NCI-H748 treated with DMSO at 0.1 percent for 48 hours (cell line): ENCODE data around the gene NTM.

Source experiments
- DNase-seq: peaks from one replicate; lab custom pipeline; 2025; lab: John Stamatoyannopoulos, UW

NTM gene

GRCh38 chr11:131894615-131895544 is 524.5 kb downstream of the NTM start:
- DNase-seq: no peak

DNA sequence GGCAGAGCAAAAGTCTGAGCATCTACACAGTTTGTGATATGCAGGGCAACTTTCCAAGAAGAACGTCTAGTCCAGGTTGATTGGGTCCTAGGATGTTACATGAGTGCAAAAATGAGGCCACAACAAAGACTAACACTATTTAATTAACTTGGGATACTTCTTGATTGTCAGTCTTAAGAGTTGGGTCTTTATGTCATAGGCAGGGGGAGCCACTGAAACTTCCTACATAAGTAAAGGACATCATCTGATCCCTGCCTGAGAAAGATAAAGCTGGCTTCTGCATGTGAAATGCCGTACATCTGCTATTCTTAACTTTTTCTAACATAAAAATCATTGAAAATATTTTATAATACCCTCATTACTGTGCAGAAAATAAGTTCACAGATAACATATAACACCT is 525.5 kb downstream of the NTM start:
- no peak for DNase-seq

DNA sequence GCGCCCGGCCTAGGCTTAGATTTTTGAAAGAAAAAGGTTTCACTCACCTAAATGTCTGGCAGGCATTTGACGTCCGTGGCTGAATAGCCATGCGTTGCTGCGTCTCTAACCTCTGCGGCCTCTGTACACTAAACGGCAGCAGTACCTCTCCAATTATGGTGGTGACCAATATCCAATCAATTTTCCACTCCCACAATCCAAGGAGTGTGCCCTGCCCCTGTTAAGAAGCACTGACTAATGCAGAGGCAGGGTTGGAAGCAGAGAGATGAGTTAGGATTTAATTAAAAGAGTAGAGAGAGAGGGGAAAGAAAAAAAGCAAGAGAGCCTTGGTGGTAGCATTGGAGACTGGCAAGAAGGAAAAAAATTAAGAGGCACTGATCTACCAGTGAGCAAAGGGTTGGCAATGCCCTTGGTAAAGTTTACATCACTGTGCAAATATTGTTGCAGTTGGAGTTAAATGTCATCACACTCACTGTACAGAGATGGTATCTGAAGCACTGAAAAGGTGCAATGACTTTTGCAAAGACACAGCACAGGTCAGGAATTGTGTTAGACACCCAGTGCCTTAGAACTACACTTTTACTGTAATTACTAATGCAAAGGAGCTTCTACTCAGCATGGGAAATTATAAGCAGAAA is 526.7 kb downstream of the NTM start:
- DNase-seq: no peak

- DNase-seq: no peak
Observed at GRCh38 chr11:131897956-131898355, 527.5 kb downstream of the NTM start.

DNA sequence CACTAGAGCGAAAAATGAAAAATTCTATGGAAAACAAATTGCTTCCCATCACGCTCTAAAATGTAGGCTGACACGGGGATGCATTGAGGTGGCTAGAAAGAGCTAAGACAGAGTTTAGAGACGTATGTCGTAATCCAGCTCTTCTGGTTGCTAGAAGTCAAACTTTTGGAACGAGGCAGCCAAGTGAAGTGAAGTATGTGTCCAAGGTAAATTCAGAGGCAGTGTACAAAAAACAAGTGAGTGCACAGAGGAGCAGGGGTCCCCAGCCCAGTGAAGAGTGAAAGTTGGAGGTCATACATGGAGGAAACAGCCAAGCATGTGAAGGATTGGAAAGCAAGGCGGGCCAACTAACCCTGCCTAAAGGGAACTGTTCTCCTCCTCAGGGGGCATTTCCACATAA is 528.5 kb downstream of the NTM start:
- no peak for DNase-seq

DNA sequence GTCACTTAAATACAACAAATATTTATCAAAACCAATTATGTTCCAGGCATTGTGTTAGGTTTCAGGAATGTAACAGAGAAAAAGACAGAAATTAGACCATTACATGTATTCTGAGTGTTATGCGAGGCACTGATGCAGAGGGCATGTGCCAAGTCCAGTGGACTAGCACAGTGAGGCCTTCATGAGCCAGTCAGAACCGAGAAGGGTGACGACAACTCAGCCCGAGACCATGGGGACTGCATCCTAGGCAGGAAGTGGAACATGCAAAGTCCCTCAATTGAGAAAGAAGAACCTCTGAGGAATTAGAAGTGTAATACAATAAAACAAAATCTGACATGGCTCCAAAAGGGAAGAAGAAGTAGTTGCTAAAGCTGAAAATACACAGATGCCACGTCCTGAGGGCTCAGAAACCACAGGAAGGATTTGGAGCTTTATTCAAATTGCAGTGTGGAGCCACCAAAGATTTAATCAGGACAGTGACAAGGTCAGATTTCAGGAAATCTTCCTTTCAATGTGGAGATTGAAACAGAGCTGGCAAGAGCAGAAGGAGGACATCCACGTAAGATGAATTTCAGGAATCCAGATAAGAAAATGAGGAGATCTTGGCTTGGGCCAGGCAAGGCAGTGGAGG is 529.6 kb downstream of the NTM start:
- DNase-seq: no peak

DNA sequence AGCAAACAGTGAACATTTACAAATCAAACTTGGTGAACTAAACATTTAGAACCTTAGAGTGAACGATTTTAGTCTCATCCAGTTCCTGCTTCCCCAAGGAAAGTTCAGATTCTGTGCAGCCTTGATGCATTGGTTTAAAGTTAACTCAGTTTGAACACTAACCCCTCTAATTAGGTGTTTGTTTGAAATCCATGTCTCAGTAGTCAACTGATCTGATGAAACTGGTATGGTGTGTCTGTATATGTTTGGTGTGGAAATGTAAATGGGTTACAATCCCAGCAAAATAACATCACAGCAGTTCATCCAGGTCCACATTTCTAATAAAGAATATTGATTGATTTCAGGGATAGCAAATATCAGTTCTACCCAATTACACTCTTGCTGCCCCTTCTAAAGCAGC is 532.0 kb downstream of the NTM start:
- DNase-seq: no peak

DNA sequence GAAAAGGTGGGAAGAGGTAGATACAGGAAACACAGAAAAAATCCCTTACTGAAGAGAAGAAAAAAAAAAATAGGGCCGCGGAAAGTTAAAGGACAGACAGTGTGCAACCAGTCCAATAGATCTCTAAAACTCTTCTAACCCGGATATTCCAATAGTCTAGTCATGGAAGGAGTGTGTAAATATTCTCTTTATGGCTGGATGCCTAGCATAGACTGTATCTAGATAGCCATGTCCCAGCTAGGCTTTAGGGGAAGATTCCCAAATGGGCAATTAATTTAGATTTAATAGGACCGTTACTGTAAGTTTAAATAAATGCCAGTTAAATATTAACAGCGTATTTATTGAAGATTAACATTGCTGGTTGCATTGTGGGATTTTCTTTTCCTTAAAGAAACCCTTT is 532.7 kb downstream of the NTM start:
- DNase-seq: no peak

GRCh38 chr11:131904756-131905155 is 534.3 kb downstream of the NTM start:
- DNase-seq: no peak

DNA sequence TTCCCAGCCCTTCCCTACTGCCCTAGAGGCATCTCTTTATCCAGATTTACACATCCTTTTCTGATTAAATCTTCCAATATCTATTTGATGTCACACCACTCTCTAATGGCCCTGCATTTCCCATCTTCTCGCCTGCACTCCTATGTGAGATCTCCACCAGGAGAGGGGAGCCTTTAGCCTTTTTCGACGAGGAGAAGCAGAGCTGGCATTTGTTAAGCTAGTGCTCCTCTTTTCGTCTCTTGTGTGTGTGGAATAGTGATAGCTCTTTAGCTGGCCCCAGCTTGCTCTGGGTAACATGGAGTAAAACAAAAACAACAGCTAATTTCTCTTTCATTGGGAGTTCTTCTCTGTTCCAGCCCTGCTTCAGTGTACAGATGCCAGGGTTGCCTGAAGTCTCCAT is 536.5 kb downstream of the NTM start:
- DNase-seq: no peak

GRCh38 chr11:131907371-131907770 is 537.0 kb downstream of the NTM start:
- DNase-seq: no peak

GRCh38 chr11:131908316-131908715 is 537.9 kb downstream of the NTM start:
- no peak for DNase-seq

DNA sequence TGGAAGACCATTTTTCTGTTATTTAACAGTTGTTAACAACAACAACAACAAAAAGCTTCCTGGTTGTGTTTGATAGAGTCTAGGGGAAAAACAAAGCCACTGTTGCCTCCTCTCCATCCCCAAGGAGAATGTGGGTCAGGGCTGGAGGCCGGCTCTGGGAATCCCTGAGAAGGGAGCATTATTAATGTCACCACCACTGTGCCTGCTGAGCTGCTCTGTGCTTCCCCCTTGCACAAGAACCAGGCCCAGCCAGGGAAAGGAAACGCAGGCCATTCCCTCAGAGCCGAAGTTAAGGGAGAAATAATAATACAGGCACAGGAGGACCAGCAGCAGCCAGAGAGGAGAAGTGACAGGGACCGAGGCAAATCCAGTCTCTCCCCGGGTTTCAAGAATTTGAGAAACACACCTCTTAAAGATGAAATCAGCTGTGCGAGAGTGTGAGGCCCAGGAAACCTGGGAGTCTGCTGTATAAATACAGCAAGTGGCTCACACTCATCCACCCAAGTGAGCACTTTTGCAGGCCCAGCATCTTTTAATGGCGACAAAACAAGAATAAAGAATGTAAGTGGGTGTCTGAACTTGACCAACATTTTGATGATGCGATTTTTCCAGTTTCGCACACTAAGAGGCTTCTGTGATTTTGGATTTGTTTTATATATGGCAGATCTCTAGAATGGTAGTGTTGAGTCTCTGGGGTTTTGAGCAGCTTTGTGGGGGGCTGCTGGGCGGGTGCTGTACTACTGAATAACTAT is 539.2 kb downstream of the NTM start:
- DNase-seq: no peak

GRCh38 chr11:131910178-131910522 is 539.7 kb downstream of the NTM start:
- DNase-seq: no peak

GRCh38 chr11:131910523-131911387 is 540.3 kb downstream of the NTM start:
- DNase-seq: no peak

DNA sequence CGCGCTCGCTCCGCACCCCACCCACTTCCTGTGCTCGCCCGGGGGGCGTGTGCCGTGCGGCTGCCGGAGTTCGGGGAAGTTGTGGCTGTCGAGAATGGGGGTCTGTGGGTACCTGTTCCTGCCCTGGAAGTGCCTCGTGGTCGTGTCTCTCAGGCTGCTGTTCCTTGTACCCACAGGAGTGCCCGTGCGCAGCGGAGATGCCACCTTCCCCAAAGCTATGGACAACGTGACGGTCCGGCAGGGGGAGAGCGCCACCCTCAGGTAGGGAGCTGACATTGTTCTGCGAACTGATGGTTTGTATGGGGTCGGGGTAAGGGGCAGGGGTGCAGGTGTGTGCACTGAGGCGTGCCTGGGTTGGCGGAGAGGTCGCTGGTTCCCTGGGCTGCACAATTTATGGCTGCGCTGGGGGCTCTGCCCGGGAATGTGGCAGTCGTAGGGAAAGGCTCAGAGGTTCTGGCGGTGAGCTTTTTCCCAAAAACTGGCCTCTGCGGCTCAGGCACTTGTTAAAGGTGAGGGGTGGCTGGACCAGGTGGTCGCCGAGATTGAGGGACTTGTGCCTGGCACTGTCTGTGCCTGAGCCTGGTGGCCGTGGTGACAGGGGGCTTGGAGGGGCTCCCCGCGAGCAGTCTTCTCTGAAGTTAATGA is 541.1 kb downstream of the NTM start:
- peak; percentile 36 for DNase-seq

DNA sequence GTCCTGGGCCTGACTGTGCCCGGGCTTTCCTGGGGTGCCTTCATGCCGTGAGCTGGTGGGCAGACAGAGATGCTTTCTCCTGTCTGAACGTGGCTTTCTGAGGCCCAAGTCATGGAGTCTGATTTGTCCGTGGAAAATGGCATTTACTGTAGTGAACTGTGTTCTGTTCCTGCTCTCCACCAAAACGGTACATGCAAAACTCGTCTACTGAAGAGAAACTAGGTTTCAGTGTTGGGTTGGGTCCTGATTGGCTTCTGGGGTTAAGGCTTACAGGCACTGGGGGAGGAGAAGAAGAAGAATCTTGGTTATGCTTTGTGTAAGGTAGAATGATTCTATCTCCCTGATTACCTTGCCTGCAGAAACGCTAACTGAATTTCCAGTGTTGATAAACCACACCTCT is 541.7 kb downstream of the NTM start:
- DNase-seq: peak; percentile 45

- DNase-seq: no peak
Observed at GRCh38 chr11:131913267-131913666, 542.9 kb downstream of the NTM start.

DNA sequence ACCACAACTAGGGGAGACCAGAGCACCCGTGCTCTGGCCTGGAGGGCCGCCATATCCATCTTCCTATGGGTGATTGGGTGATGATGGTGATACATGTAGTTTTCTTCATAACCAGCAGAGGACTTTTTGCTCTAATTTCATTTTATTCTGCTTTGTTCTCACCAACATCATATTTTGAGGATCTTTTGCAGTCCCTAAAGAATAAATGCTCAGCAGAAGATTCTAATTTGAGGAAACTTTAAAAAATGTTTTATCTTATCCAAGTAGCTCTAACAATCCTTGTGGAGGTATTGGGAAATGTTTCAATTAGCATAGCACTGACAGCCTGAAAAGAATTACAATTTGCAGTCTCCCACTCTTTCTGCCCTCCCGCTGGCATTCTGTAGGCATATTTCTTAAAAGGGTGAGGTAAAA is 544.0 kb downstream of the NTM start:
- DNase-seq: no peak

DNA sequence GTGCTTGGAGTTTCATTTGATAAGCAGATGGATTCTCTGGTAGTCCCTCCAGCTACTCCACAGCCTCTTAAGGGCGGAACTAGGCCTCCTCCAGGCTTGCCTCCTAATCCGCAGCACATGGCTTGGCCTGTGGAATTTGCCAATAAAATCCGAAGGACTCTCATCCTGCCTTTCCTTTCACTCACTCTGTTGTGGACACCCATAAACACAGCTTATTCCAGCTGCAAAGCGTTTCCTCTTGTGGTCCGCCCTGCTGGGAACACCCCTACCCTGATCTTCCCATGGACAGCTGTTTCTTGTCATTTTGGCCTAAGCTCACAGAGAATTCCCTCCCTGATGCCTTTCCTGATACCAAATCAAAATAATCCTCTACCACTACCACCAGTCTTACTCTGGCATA is 546.2 kb downstream of the NTM start:
- DNase-seq: no peak
